NCI-H526 (cell line): Measurements from ENCODE around the gene LZTR1.
"Not testable (repeated sequence)": the region's sequence is repeated elsewhere in the genome, so short reads cannot be mapped to it uniquely, and the experiment has no call there.

Experiments
- DNase-seq, 2 experiments: peaks; one replicate each; lab custom pipeline; 2025; lab: John Stamatoyannopoulos, UW

Gene LZTR1

GRCh38 chr22:20965888-20966855 is 15.9 kb upstream of the LZTR1 start:
- DNase-seq, result no peak

DNA sequence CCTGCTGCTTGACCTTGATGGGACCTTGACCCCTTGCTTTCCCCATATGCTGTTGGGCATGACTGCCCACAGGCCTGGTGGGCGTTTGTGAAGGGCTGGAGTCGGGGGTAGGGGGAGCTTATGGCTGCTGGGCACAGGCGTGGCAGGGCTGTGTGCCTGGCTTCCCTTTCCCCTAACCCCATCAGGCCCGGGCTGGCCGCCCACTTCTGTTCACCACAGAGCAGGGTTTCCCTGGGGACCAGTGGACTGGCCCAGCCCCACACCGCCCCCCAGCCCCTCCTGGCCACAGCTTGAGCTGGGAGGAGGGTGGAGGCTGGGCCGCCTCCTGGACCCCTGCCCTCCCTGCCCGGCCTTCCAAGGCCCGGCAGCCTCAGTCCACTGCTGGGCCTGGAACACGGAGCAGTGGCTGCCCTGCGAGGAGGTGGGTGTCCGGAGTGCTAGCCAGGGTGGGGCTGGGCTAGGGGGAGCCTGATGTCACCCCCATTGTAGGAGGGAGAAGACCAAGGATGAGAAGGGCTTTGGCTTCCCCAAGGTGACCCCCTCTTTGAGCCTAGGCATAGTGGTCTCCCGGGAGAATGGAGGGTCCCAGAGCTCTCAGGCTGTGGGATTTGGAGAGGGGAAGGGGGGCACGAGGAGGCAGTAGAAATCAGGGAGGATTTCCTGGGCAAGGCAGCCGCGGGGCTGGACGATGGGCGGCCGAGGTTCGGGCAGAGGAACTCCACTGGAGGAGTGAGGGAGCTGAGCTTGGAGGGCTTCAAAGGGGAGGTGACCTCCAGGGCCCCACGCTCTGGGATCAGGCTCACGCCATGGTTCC is 15.0 kb upstream of the LZTR1 start, which contains the start of gene AIFM3:
Gene AIFM3 (plus strand): TSS at position 373 of the 814 bp plus-strand sequence. CDS start 690 bp downstream, outside the sequence.
- DNase-seq, result no peak

GRCh38 chr22:20967697-20968211 is 14.3 kb upstream of the LZTR1 start:
- DNase-seq, result no peak

DNA sequence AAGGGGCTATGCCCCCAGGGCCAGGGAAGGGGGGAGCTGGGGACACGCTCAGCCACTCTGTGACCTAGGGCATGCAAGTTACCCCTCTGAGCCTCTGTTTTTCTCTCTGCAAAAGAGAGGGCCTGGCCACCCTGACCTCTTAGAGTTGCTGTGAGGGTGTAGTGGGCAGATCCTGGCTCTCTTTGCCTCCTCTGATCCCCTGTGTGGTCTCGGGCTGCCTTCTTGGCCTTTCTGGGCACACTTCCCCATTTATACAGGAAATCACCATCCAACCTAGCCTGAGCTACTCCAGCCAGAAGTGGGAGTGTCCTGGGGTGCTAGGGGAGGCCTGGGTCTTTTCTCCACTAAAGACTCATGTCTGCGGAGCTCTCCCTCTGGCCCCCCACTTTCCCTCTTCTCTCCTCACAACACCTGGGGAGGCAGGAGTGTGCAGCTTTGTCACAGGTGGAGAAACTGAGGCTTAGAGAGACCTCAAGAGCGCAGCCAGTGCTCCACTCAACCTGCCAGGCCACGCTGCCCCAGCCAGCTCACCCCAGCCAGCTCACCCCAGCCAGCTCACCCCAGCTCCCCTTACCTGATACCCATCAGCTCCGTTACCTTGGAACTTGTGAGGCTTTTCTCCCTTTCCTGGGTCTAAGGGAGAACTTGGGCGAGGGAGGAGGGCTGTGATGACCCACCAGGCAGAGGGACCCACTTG is 13.7 kb upstream of the LZTR1 start:
- no peak for DNase-seq

- no peak for DNase-seq
Observed at GRCh38 chr22:20970939-20971657, 11.0 kb upstream of the LZTR1 start.

DNA sequence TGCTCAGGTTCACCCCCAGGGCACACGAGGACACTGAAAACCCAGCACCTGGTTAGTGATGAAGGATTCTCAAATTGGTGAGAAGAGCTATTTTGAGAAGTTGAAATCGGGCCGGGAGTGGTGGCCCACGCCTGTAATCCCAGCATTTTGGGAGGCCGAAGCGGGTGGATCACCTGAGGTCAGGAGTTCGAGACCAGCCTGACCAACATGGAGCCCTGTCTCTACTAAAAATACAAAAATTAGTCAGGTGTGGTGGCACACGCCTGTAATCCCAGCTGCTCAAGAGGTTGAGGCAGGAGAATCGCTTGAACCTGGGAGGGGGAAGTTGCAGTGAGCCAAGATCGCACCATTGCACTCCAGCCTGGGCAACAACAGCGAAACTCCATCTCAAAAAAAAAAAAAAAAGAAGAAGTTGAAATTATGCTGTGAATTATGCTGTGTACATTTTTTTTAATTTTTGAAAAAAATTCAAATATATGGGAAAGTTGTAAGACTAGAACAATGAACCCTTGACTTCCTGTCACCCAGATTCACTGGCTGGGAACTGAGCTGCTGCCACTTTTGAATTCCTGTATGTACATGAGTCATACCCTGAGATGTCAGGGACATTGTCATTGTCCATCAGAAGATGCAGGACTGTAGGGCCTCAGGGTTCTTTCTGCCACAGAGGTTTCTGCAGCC is 9.9 kb upstream of the LZTR1 start:
- not testable (repeated sequence) for DNase-seq

GRCh38 chr22:20972933-20973577 is 9.0 kb upstream of the LZTR1 start:
- DNase-seq, result no peak

- no peak for DNase-seq
Observed at GRCh38 chr22:20973634-20974286, 8.3 kb upstream of the LZTR1 start.

DNA sequence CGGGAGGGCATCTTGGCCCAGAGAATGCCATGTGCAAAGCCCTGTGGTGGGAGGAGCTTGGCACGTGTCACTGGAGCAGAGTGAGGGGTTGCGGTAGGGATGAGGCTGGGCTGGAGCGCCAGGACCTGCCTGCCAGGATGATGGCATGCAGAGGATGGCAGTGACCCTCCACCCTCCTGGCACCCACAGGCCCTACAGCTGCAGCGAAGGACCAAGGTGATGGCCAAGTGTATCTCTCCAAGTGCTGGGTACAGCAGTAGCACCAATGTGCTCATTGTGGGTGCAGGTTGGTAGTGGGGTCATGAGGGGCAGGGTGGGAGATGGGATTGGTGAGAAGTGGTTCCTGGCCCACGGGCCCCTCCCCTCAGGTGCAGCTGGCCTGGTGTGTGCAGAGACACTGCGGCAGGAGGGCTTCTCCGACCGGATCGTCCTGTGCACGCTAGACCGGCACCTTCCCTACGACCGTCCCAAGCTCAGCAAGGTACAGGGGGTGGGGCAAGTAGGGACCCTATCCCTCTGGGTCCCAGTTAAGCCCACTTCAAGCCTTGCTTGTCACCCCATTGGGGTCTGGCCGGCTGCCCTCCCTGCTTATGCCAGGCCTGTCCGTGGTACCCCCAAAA is 7.7 kb upstream of the LZTR1 start:
- DNase-seq, result no peak

DNA sequence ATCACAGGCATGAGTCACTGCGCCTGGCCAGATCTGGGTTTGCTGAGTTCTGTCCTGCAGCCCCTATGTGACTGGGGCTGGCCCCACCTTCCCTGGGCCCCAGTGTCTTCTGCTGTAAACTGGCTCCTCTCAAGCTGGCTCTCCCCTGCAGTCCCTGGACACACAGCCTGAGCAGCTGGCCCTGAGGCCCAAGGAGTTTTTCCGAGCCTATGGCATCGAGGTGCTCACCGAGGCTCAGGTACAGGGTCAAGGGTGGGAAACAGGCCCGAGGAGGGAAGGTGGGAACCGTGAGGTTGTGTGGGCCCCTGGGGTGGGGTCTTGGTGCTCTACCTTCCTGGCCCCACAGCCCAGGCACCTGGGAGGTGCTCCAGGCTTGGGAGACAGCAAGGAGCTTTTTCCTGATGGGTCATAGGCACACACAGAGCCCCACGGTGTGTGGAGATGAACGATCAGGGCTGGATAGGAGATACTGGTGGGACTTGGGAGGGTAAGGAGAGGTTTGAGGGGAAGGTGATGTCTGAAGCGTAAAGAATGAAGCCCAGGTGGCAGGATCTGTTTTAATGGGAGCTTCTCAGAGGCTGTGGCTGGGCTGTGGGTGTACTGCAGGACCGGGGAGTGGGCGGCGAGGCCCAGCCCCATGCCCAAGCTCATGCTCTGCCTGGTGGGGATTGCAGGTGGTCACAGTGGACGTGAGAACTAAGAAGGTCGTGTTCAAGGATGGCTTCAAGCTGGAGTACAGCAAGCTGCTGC is 6.4 kb upstream of the LZTR1 start:
- DNase-seq, result no peak

GRCh38 chr22:20976291-20976877 is 5.7 kb upstream of the LZTR1 start:
- no peak for DNase-seq

GRCh38 chr22:20977019-20977418 is 5.1 kb upstream of the LZTR1 start:
- DNase-seq, result no peak

GRCh38 chr22:20977516-20978170 is 4.5 kb upstream of the LZTR1 start:
- no peak for DNase-seq

DNA sequence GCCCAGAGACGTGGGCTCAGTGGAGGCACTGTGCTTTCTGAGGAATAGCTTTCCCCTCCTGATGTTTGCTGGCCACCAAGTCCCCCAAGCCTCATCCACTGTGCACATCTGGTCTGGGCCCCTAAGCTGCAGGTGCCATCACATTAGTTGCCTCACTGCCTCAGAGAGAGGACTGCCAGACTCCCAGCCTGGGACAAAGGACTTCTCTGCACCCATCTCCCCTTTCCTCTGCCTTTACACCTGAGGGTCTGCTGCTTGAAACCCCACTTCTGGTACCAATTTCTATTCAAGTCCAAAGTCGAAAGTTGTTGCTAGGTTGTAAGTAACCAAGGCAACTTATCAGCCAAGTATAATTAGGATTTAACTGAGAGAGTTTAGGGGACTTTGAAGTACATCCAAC is 3.7 kb upstream of the LZTR1 start:
- no peak for DNase-seq

- DNase-seq, result peak in 1 of 2 experiments; percentile 60
Observed at GRCh38 chr22:20979243-20979809, 2.8 kb upstream of the LZTR1 start.

- no peak for DNase-seq
Observed at GRCh38 chr22:20979940-20980453, 2.1 kb upstream of the LZTR1 start.

DNA sequence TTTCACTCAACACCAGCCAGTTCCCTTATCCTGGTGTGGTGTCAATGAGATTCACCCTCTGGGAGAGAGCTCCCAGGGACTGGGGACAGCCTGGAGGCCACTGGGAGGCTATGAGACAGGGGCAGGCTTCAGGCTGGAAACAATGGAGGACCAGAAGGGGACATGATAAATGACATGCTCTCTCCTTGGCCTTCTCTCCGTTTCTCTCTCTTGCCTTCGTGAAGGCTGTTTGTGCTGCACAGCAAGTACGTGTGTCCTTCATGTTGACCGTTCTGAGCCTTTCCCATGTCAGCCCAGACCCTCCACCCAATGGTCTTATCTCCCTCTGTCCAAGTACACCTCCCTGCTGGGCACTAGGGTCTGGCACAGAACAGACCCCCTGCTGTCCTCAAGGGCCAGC is 1.6 kb upstream of the LZTR1 start:
- DNase-seq, result no peak
